Mammary epithelial cell (primary cell): Measurements from ENCODE around the gene RAB5A.

Source experiments
- CTCF ChIP-seq, 2 donors: IDR thresholded peaks in 1 of 2; conservative IDR thresholded peaks in 1 of 2; 2 replicates each; pipeline ENCODE4 v1.5.1; 2011 to 2012; ENCODE audit warnings: inconsistent platforms in 2 of 2, low read length in 2 of 2, mild to moderate bottlenecking in 2 of 2, control low read depth in 1 of 2, low read depth in 1 of 2; ENCODE audit not compliant: insufficient read depth in 1 of 2; ENCODE audit errors: extremely low read depth in 1 of 2
- EZH2 ChIP-seq: IDR thresholded peaks from 2 replicates; pipeline ENCODE4 v1.6.1; 2012; ENCODE audit warnings: low read length, inconsistent platforms, borderline replicate concordance

GRCh38 chr3:19899264-19899663 is 47.6 kb upstream of the RAB5A start:
- no peak for TF ChIP-seq CTCF (conservative IDR thresholded peaks at IDR 0.05 in 1 of 2, IDR thresholded peaks at IDR 0.05 in 1 of 2; ENCODE audit: extremely low read depth in 1 of 2, insufficient read depth in 1 of 2, low read depth in 1 of 2, low read length in 2 of 2)
- TF ChIP-seq EZH2, result no peak
